ENCODE data around the gene ALDH5A1. TPM values are rescaled to one million over a fixed set of nuclear protein-coding genes. Genes with fewer than 3 reads are reported as not detected.

Gene ALDH5A1
- total RNA-seq, 1 donor from 2014 or later, result 11.3 TPM

- H3K27me3 Mint-ChIP-seq (ENCODE audit: insufficient read depth), result no peaks in the 10 kb centered on the region
- H3K27ac Mint-ChIP-seq, result no peak overlapping the region
- H3K4me1 Mint-ChIP-seq (ENCODE audit: low read depth), result no peaks in the 10 kb centered on the region
- no peak for DNase-seq (ENCODE audit: low spot score)
- no peaks in the 10 kb centered on the region for H3K36me3 Mint-ChIP-seq (ENCODE audit: low read depth)
- H3K4me3 Mint-ChIP-seq, result no peak overlapping the region
- no peaks in the 10 kb centered on the region for H3K9me3 Mint-ChIP-seq
- intact Hi-C loops (cut with micrococcal nuclease), result no loop called here
Observed at GRCh38 chr6:24540197-24540596, 45.4 kb downstream of the ALDH5A1 start.

- no peaks in the 10 kb centered on the region for H3K9me3 Mint-ChIP-seq
- no peaks in the 10 kb centered on the region for H3K36me3 Mint-ChIP-seq (ENCODE audit: low read depth)
- intact Hi-C loops (cut with micrococcal nuclease), result no loop called here
- peaks cover 6% of the 10 kb centered on the region for H3K4me1 Mint-ChIP-seq (ENCODE audit: low read depth)
- no peak for DNase-seq (ENCODE audit: low spot score)
- H3K27me3 Mint-ChIP-seq (ENCODE audit: insufficient read depth), result peaks cover 6% of the 10 kb centered on the region
- no peak overlapping the region for H3K27ac Mint-ChIP-seq
- H3K4me3 Mint-ChIP-seq, result no peak overlapping the region
Observed at GRCh38 chr6:24543683-24544082, 48.9 kb downstream of the ALDH5A1 start.

- peaks cover 6% of the 10 kb centered on the region for H3K4me1 Mint-ChIP-seq (ENCODE audit: low read depth)
- DNase-seq (ENCODE audit: low spot score), result no peak
Observed at GRCh38 chr6:24545183-24545582, 50.4 kb downstream of the ALDH5A1 start.

GRCh38 chr6:24545691-24546090 is 50.9 kb downstream of the ALDH5A1 start:
- no peaks in the 10 kb centered on the region for H3K9me3 Mint-ChIP-seq
- intact Hi-C loops (cut with micrococcal nuclease), result no loop called here
- H3K27me3 Mint-ChIP-seq (ENCODE audit: insufficient read depth), result peaks cover 6% of the 10 kb centered on the region
- H3K4me3 Mint-ChIP-seq, result no peak overlapping the region
- no peak for DNase-seq (ENCODE audit: low spot score)
- peaks cover 6% of the 10 kb centered on the region for H3K4me1 Mint-ChIP-seq (ENCODE audit: low read depth)
- no peaks in the 10 kb centered on the region for H3K36me3 Mint-ChIP-seq (ENCODE audit: low read depth)
- no peak overlapping the region for H3K27ac Mint-ChIP-seq

More at GRCh38 chr6:24545183-24545582, 50.4 kb downstream of the ALDH5A1 start:
- intact Hi-C loops (cut with micrococcal nuclease), result no loop called here
- Mint-ChIP-seq H3K4me3 (no peak overlapping the region), H3K9me3 (no peaks in the 10 kb centered on the region), H3K36me3 (ENCODE audit: low read depth) (no peaks in the 10 kb centered on the region), H3K27me3 (ENCODE audit: insufficient read depth) (peaks cover 6% of the 10 kb centered on the region), H3K27ac (no peak overlapping the region)

GRCh38 chr6:24546439-24546838 is 51.7 kb downstream of the ALDH5A1 start:
- intact Hi-C loops (cut with micrococcal nuclease), result no loop called here
- Mint-ChIP-seq H3K27me3 (ENCODE audit: insufficient read depth) (peaks cover 6% of the 10 kb centered on the region), H3K27ac (no peak overlapping the region), H3K4me1 (ENCODE audit: low read depth) (peaks cover 6% of the 10 kb centered on the region), H3K9me3 (no peaks in the 10 kb centered on the region), H3K36me3 (ENCODE audit: low read depth) (no peaks in the 10 kb centered on the region), H3K4me3 (no peak overlapping the region)
- DNase-seq (ENCODE audit: low spot score), result no peak

GRCh38 chr6:24547243-24547642 is 52.5 kb downstream of the ALDH5A1 start:
- H3K4me1 Mint-ChIP-seq (ENCODE audit: low read depth), result peaks cover 6% of the 10 kb centered on the region
- no peaks in the 10 kb centered on the region for H3K9me3 Mint-ChIP-seq
- no peaks in the 10 kb centered on the region for H3K36me3 Mint-ChIP-seq (ENCODE audit: low read depth)
- H3K27me3 Mint-ChIP-seq (ENCODE audit: insufficient read depth), result peaks cover 6% of the 10 kb centered on the region
- H3K4me3 Mint-ChIP-seq, result no peak overlapping the region
- intact Hi-C loops (cut with micrococcal nuclease), result no loop called here
- no peak overlapping the region for H3K27ac Mint-ChIP-seq
- DNase-seq (ENCODE audit: low spot score), result peak; percentile 12

GRCh38 chr6:24549158-24549557 is 54.4 kb downstream of the ALDH5A1 start:
- Mint-ChIP-seq H3K4me3 (no peak overlapping the region), H3K9me3 (no peaks in the 10 kb centered on the region), H3K4me1 (ENCODE audit: low read depth) (peaks cover 6% of the 10 kb centered on the region), H3K27ac (no peak overlapping the region), H3K27me3 (ENCODE audit: insufficient read depth) (peaks cover 8% of the 10 kb centered on the region), H3K36me3 (ENCODE audit: low read depth) (no peaks in the 10 kb centered on the region)
- intact Hi-C loops (cut with micrococcal nuclease), result no loop called here
- no peak for DNase-seq (ENCODE audit: low spot score)

GRCh38 chr6:24549674-24550353 is 55.0 kb downstream of the ALDH5A1 start:
- Mint-ChIP-seq H3K36me3 (ENCODE audit: low read depth) (no peaks in the 10 kb centered on the region), H3K4me1 (ENCODE audit: low read depth) (peaks cover 6% of the 10 kb centered on the region), H3K27ac (no peak overlapping the region), H3K9me3 (no peaks in the 10 kb centered on the region), H3K4me3 (no peak overlapping the region), H3K27me3 (ENCODE audit: insufficient read depth) (peaks cover 8% of the 10 kb centered on the region)
- DNase-seq (ENCODE audit: low spot score), result no peak
- intact Hi-C loops (cut with micrococcal nuclease), result no loop called here

- Mint-ChIP-seq H3K9me3 (no peaks in the 10 kb centered on the region), H3K4me1 (ENCODE audit: low read depth) (peaks cover 6% of the 10 kb centered on the region), H3K36me3 (ENCODE audit: low read depth) (no peaks in the 10 kb centered on the region), H3K4me3 (no peak overlapping the region), H3K27me3 (ENCODE audit: insufficient read depth) (peaks cover 8% of the 10 kb centered on the region), H3K27ac (no peak overlapping the region)
- intact Hi-C loops (cut with micrococcal nuclease), result no loop called here
- no peak for DNase-seq (ENCODE audit: low spot score)
Observed at GRCh38 chr6:24551139-24551538, 56.4 kb downstream of the ALDH5A1 start.

GRCh38 chr6:24554474-24554873 is 59.7 kb downstream of the ALDH5A1 start:
- no peaks in the 10 kb centered on the region for H3K4me1 Mint-ChIP-seq (ENCODE audit: low read depth)

GRCh38 chr6:24558516-24558915 is 63.7 kb downstream of the ALDH5A1 start:
- H3K27ac Mint-ChIP-seq, result no peak overlapping the region
- no peaks in the 10 kb centered on the region for H3K9me3 Mint-ChIP-seq

More at GRCh38 chr6:24554474-24554873, 59.7 kb downstream of the ALDH5A1 start:
- H3K27ac Mint-ChIP-seq, result no peak overlapping the region
- H3K27me3 Mint-ChIP-seq (ENCODE audit: insufficient read depth), result peaks cover 2% of the 10 kb centered on the region
- no peaks in the 10 kb centered on the region for H3K9me3 Mint-ChIP-seq
- intact Hi-C loops (cut with micrococcal nuclease), result no loop called here
- no peak overlapping the region for H3K4me3 Mint-ChIP-seq
- no peak for DNase-seq (ENCODE audit: low spot score)
- H3K36me3 Mint-ChIP-seq (ENCODE audit: low read depth), result no peaks in the 10 kb centered on the region

GRCh38 chr6:24564081-24564480 is 69.3 kb downstream of the ALDH5A1 start:
- Mint-ChIP-seq H3K27ac (no peak overlapping the region), H3K9me3 (no peaks in the 10 kb centered on the region), H3K4me3 (no peak overlapping the region), H3K36me3 (ENCODE audit: low read depth) (no peaks in the 10 kb centered on the region), H3K4me1 (ENCODE audit: low read depth) (no peaks in the 10 kb centered on the region), H3K27me3 (ENCODE audit: insufficient read depth) (peaks cover 17% of the 10 kb centered on the region)
- DNase-seq (ENCODE audit: low spot score), result no peak
- intact Hi-C loops (cut with micrococcal nuclease), result no loop called here

More at GRCh38 chr6:24558516-24558915, 63.7 kb downstream of the ALDH5A1 start:
- intact Hi-C loops (cut with micrococcal nuclease), result no loop called here
- Mint-ChIP-seq H3K27me3 (ENCODE audit: insufficient read depth) (peaks cover 8% of the 10 kb centered on the region), H3K4me1 (ENCODE audit: low read depth) (no peaks in the 10 kb centered on the region), H3K4me3 (no peak overlapping the region), H3K36me3 (ENCODE audit: low read depth) (no peaks in the 10 kb centered on the region)
- no peak for DNase-seq (ENCODE audit: low spot score)

- Mint-ChIP-seq H3K4me1 (ENCODE audit: low read depth) (no peaks in the 10 kb centered on the region), H3K27ac (no peak overlapping the region), H3K9me3 (no peaks in the 10 kb centered on the region), H3K4me3 (no peak overlapping the region), H3K36me3 (ENCODE audit: low read depth) (no peaks in the 10 kb centered on the region), H3K27me3 (ENCODE audit: insufficient read depth) (peaks cover 17% of the 10 kb centered on the region)
- DNase-seq (ENCODE audit: low spot score), result no peak
- intact Hi-C loops (cut with micrococcal nuclease), result no loop called here
Observed at GRCh38 chr6:24565196-24565595, 70.4 kb downstream of the ALDH5A1 start.
